ENCODE measurements around the gene ABCA9.
"Not testable (repeated sequence)": the region's sequence is repeated elsewhere in the genome, so short reads cannot be mapped to it uniquely, and the experiment has no call there.

Gene ABCA9

GRCh38 chr17:68963958-68964357 lies 96.8 kb downstream of the ABCA9 start:
- no peak for DNase-seq (ENCODE audit: insufficient read length)
- FAIRE-seq = no peak
- no peak for TF ChIP-seq POLR2AphosphoS5 (IDR thresholded peaks at IDR 0.05; ENCODE audit: low read depth, low read length)
- no peak for TF ChIP-seq POLR2A (IDR thresholded peaks at IDR 0.05; ENCODE audit: low read depth, low read length)
- no peak for TF ChIP-seq TAF1 (IDR thresholded peaks at IDR 0.05; ENCODE audit: borderline replicate concordance, low read depth, low read length)

- DNase-seq (ENCODE audit: insufficient read length) = no peak
- TF ChIP-seq POLR2AphosphoS5 (IDR thresholded peaks at IDR 0.05; ENCODE audit: low read depth, low read length) = no peak
- no peak for TF ChIP-seq TAF1 (IDR thresholded peaks at IDR 0.05; ENCODE audit: borderline replicate concordance, low read depth, low read length)
- no peak for TF ChIP-seq POLR2A (IDR thresholded peaks at IDR 0.05; ENCODE audit: low read depth, low read length)
- no peak for FAIRE-seq
Measured at GRCh38 chr17:68961214-68961882, 99.4 kb downstream of the ABCA9 start.

GRCh38 chr17:68959117-68959516 lies 101.6 kb downstream of the ABCA9 start:
- not testable (repeated sequence) for DNase-seq (ENCODE audit: insufficient read length); FAIRE-seq

GRCh38 chr17:68957944-68958343 lies 102.8 kb downstream of the ABCA9 start:
- TF ChIP-seq POLR2AphosphoS5 (IDR thresholded peaks at IDR 0.05; ENCODE audit: low read depth, low read length) (no peak), POLR2A (IDR thresholded peaks at IDR 0.05; ENCODE audit: low read depth, low read length) (no peak), TAF1 (IDR thresholded peaks at IDR 0.05; ENCODE audit: borderline replicate concordance, low read depth, low read length) (no peak)
- DNase-seq (ENCODE audit: insufficient read length) (no peak), FAIRE-seq (no peak)

- FAIRE-seq = no peak
- DNase-seq (ENCODE audit: insufficient read length) = no peak
- TF ChIP-seq POLR2A (IDR thresholded peaks at IDR 0.05; ENCODE audit: low read depth, low read length) (no peak), TAF1 (IDR thresholded peaks at IDR 0.05; ENCODE audit: borderline replicate concordance, low read depth, low read length) (no peak), POLR2AphosphoS5 (IDR thresholded peaks at IDR 0.05; ENCODE audit: low read depth, low read length) (no peak)
Measured at GRCh38 chr17:68955181-68955841, 105.4 kb downstream of the ABCA9 start, which contains the start of gene ABCA8. TSS of gene ABCA8 (minus strand) at chr17:68955392. CDS start at chr17:68942034, 13,358 bp downstream.

- DNase-seq (ENCODE audit: insufficient read length) (no peak), FAIRE-seq (no peak)
- TF ChIP-seq POLR2A (IDR thresholded peaks at IDR 0.05; ENCODE audit: low read depth, low read length) (no peak), TAF1 (IDR thresholded peaks at IDR 0.05; ENCODE audit: borderline replicate concordance, low read depth, low read length) (no peak), POLR2AphosphoS5 (IDR thresholded peaks at IDR 0.05; ENCODE audit: low read depth, low read length) (no peak)
Measured at GRCh38 chr17:68954146-68954896, 106.4 kb downstream of the ABCA9 start.

GRCh38 chr17:68953340-68953997 lies 107.3 kb downstream of the ABCA9 start:
- TF ChIP-seq POLR2AphosphoS5 (IDR thresholded peaks at IDR 0.05; ENCODE audit: low read depth, low read length) = no peak
- no peak for TF ChIP-seq TAF1 (IDR thresholded peaks at IDR 0.05; ENCODE audit: borderline replicate concordance, low read depth, low read length)
- TF ChIP-seq POLR2A (IDR thresholded peaks at IDR 0.05; ENCODE audit: low read depth, low read length) = no peak
- DNase-seq (ENCODE audit: insufficient read length) (no peak), FAIRE-seq (no peak)

GRCh38 chr17:68950725-68951124 lies 110.0 kb downstream of the ABCA9 start:
- DNase-seq (ENCODE audit: insufficient read length) (no peak), FAIRE-seq (no peak)
- TF ChIP-seq POLR2AphosphoS5 (IDR thresholded peaks at IDR 0.05; ENCODE audit: low read depth, low read length) = no peak
- no peak for TF ChIP-seq TAF1 (IDR thresholded peaks at IDR 0.05; ENCODE audit: borderline replicate concordance, low read depth, low read length)
- no peak for TF ChIP-seq POLR2A (IDR thresholded peaks at IDR 0.05; ENCODE audit: low read depth, low read length)

- not testable (repeated sequence) for FAIRE-seq
Measured at GRCh38 chr17:68947868-68948267, 112.9 kb downstream of the ABCA9 start.

GRCh38 chr17:68944435-68945035 lies 116.2 kb downstream of the ABCA9 start:
- no peak for DNase-seq (ENCODE audit: insufficient read length)
- TF ChIP-seq POLR2A (IDR thresholded peaks at IDR 0.05; ENCODE audit: low read depth, low read length) (no peak), TAF1 (IDR thresholded peaks at IDR 0.05; ENCODE audit: borderline replicate concordance, low read depth, low read length) (no peak), POLR2AphosphoS5 (IDR thresholded peaks at IDR 0.05; ENCODE audit: low read depth, low read length) (no peak)
- FAIRE-seq = no peak

More at GRCh38 chr17:68947868-68948267, 112.9 kb downstream of the ABCA9 start:
- DNase-seq (ENCODE audit: insufficient read length) = not testable (repeated sequence)

GRCh38 chr17:68943812-68944182 lies 116.9 kb downstream of the ABCA9 start:
- not testable (repeated sequence) for FAIRE-seq; DNase-seq (ENCODE audit: insufficient read length)

Data from GM12892 (cell line).